IgD-negative memory B cell (primary cell): ENCODE results near the gene SH2D3C. TPM values are rescaled to one million over a fixed set of nuclear protein-coding genes. Genes with fewer than 3 reads are reported as not detected.

Experiments
- H3K27ac Mint-ChIP-seq, 3 donors: one replicate each; pipeline ENCODE4 v1.8.0; 2020 to 2022; ENCODE audit warnings: mild to moderate bottlenecking in 3 of 3, mixed read lengths in 3 of 3, moderate library complexity in 1 of 3
- H3K27me3 Mint-ChIP-seq: one replicate; pipeline ENCODE4 v1.8.0; 2021; ENCODE audit warnings: mixed read lengths
- H3K36me3 Mint-ChIP-seq: one replicate; pipeline ENCODE4 v1.8.0; 2020; ENCODE audit warnings: mild to moderate bottlenecking, mixed read lengths
- H3K4me1 Mint-ChIP-seq, 3 donors: one replicate each; pipeline ENCODE4 v1.8.0; 2020 to 2022; ENCODE audit warnings: mixed read lengths in 3 of 3, mild to moderate bottlenecking in 1 of 3
- H3K4me3 Mint-ChIP-seq, 4 donors: one replicate each; pipeline ENCODE4 v1.8.0; 2020 to 2022; ENCODE audit warnings: mild to moderate bottlenecking in 4 of 4, mixed read lengths in 4 of 4, moderate library complexity in 3 of 4
- H3K9me3 Mint-ChIP-seq, 3 donors: one replicate each; pipeline ENCODE4 v1.8.0; 2020 to 2021; ENCODE audit warnings: mixed read lengths in 3 of 3, mild to moderate bottlenecking in 1 of 3
- polyA plus RNA-seq: library from polyadenylated mRNA; unstranded; fragments of 300-500 nt; fragmentation: Illumina TruSeq; gene quantifications from one replicate; pipeline ENCODE4 v1.2.3, GENCODE V29; 2021

SH2D3C gene
- polyA plus RNA-seq, 1 donor from 2014 or later: 76.1 TPM

DNA sequence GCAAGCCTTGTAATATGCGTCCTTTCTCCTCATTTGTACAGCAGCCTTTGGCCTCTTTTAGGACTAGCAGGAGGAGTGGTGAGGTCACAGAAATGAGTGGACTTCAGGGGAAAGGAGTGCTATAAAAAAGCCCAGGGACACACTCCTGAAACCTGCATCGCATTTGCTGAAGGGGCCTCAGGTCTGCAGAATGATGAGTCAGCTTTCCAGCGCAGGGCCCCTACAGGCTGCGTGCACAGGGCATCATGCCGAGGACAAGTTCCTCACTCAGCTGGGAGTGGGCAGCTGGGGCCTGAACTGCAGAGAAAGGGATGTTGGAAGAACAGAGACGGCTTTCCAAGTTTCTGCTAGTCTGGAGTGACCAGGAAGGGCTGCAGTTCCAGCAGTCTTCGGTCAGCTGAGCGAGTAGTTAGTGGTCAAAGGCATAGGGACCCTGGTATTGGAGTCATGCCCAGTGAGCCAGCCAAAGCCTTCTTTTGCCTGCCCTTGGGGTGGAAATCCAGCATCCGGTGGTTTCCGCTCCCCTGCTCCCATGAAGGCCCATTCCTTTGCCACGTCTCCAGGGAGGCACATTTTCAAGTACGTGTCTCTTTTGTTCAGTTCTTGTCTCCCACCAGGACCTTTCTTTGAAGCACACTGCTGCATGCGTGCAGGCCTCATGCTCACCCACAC lies 89.0 kb downstream of the SH2D3C start:
- Mint-ChIP-seq H3K36me3 (peaks cover 2% of the 10 kb centered on the region), H3K27ac (no peak overlapping the region), H3K4me3 (no peak overlapping the region), H3K9me3 (no peaks in the 10 kb centered on the region), H3K27me3 (peaks cover 4% of the 10 kb centered on the region), H3K4me1 (no peaks in the 10 kb centered on the region)

Other genes starting within 250 kb of the SH2D3C start
- 0.33 TPM for gene STXBP1, start 166.4 kb downstream of the SH2D3C start, polyA plus RNA-seq
- not detected for gene CFAP157, start 71.7 kb downstream of the SH2D3C start, polyA plus RNA-seq
- gene PTRH1, start 63.0 kb downstream of the SH2D3C start, polyA plus RNA-seq: 14.8 TPM
- gene TTC16, start 62.6 kb downstream of the SH2D3C start, polyA plus RNA-seq: not detected
- gene TOR2A, start 43.4 kb downstream of the SH2D3C start, polyA plus RNA-seq: 22.4 TPM
- 65.3 TPM for gene CDK9, start 7.4 kb upstream of the SH2D3C start, polyA plus RNA-seq
- gene FPGS, start 24.2 kb upstream of the SH2D3C start, polyA plus RNA-seq: 51.4 TPM
- 1.8 TPM for gene ENG, start 76.0 kb upstream of the SH2D3C start, polyA plus RNA-seq
- gene AK1, start 99.0 kb upstream of the SH2D3C start, polyA plus RNA-seq: 0.10 TPM
- gene ST6GALNAC6, start 120.9 kb upstream of the SH2D3C start, polyA plus RNA-seq: 38.9 TPM
- 32.5 TPM for gene ST6GALNAC4, start 138.4 kb upstream of the SH2D3C start, polyA plus RNA-seq
- 1.1 TPM for gene PIP5KL1, start 152.1 kb upstream of the SH2D3C start, polyA plus RNA-seq
- gene DPM2, start 159.2 kb upstream of the SH2D3C start, polyA plus RNA-seq: 44.9 TPM
- gene EEIG1, start 202.3 kb upstream of the SH2D3C start, polyA plus RNA-seq: 90.5 TPM